Measurements from ENCODE around the gene PRMT5.

The PRMT5 gene

DNA sequence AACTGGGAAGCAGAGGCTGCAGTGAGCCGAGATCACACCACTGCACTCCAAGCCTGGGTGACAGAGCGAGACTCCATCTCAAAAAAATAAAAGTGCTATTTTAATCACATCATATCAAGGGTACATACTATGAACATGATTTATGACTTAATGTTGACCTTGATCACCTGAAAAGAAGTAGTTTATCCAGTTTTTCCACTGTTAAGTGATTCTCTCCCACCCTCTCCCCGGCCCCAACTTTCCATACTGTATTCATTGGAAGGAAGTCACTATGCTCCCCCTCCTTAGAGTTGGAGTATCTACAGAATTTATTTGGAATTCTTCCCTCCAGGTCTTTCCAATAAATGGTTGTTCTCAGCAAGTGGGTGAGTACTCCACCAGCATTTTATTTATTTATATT lies 3.0 kb upstream of the PRMT5 start:
- Histone ChIP-seq H3K9me3 (ENCODE audit: control insufficient read depth, low read length) (no peaks in the 10 kb centered on the region), H3K27me3 (ENCODE audit: control insufficient read depth, insufficient read depth, low read length, poor library complexity, severe bottlenecking) (no peaks in the 10 kb centered on the region), H3K27ac (ENCODE audit: insufficient read depth, low read depth, low read length, poor library complexity, severe bottlenecking) (no peak overlapping the region), H3K4me3 (ENCODE audit: insufficient read depth, low read depth, low read length) (no peak overlapping the region), H3K36me3 (ENCODE audit: control insufficient read depth, insufficient read depth, low read length) (peaks cover 3% of the 10 kb centered on the region), H3K4me1 (ENCODE audit: control insufficient read depth, insufficient read depth, low read length) (peaks cover 4% of the 10 kb centered on the region)
- 90 to 91% methylated on average over 1 to 3 of the region's 3 CpGs for WGBS, 2 experiments

GRCh38 chr14:22929961-22930364 lies 787 bp upstream of the PRMT5 start:
- 14 to 33% methylated on average over 1 to 2 of the region's 2 CpGs for WGBS, 2 experiments
- H3K36me3 ChIP-seq (ENCODE audit: control insufficient read depth, insufficient read depth, low read length), result peaks cover 12% of the 10 kb centered on the region
- no peaks in the 10 kb centered on the region for H3K27me3 ChIP-seq (ENCODE audit: control insufficient read depth, insufficient read depth, low read length, poor library complexity, severe bottlenecking)
- H3K4me3 ChIP-seq (ENCODE audit: insufficient read depth, low read depth, low read length), result peak overlapping the region; percentile 86
- peaks cover 4% of the 10 kb centered on the region for H3K4me1 ChIP-seq (ENCODE audit: control insufficient read depth, insufficient read depth, low read length)
- H3K9me3 ChIP-seq (ENCODE audit: control insufficient read depth, low read length), result no peaks in the 10 kb centered on the region
- H3K27ac ChIP-seq (ENCODE audit: insufficient read depth, low read depth, low read length, poor library complexity, severe bottlenecking), result peak overlapping the region; percentile 75

DNA sequence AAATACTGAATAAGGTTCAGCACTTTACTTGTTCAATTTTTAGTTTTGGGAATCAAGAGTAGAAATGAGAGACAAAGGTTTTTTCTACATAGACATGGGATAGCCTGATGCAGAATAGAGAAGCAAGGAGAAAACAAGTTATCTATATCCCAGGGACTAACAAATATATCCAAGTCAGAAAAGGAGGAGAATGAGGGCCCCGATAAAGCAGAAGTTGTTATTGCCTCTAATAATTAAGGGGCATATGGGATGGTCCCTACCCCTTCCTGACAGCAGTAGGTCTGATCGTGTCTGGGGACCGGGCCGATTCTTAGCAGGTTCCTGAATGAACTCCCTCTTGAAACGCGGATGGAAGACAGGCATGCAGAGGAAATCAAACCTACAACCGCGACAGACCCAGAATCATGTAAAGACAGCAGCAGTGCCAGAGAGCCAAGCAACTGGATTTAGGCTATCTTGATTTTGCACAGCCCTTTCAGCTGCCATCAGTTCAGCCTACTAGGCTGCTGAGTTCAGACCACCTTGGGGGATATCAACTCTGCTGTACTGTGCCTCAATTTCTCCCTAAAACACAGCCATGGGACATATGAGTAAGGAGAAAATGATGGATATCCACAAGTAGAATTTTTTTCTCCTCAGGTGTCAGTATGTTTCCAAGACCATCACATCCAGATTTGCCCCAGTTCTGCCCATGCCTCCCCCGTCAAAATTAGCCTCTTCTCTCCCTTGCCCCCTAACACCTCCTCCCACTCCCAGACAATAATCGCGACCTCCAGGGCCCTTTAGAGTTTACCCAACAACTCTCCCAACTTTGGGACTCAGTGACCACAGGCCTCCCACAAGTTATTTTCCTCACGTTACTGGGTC lies 706 bp downstream of the PRMT5 start:
- Histone ChIP-seq H3K4me3 (ENCODE audit: insufficient read depth, low read depth, low read length) (peak overlapping the region; percentile 86), H3K9me3 (ENCODE audit: control insufficient read depth, low read length) (no peaks in the 10 kb centered on the region), H3K27ac (ENCODE audit: insufficient read depth, low read depth, low read length, poor library complexity, severe bottlenecking) (peak overlapping the region; percentile 72), H3K27me3 (ENCODE audit: control insufficient read depth, insufficient read depth, low read length, poor library complexity, severe bottlenecking) (no peaks in the 10 kb centered on the region), H3K4me1 (ENCODE audit: control insufficient read depth, insufficient read depth, low read length) (peaks cover 4% of the 10 kb centered on the region), H3K36me3 (ENCODE audit: control insufficient read depth, insufficient read depth, low read length) (peaks cover 26% of the 10 kb centered on the region)
- 32 to 35% methylated on average over 12 of the region's 12 CpGs for WGBS, 2 experiments

- WGBS, 2 experiments, result 90 to 93% methylated on average over 4 of the region's 4 CpGs
- peaks cover 42% of the 10 kb centered on the region for H3K36me3 ChIP-seq (ENCODE audit: control insufficient read depth, insufficient read depth, low read length)
- H3K27me3 ChIP-seq (ENCODE audit: control insufficient read depth, insufficient read depth, low read length, poor library complexity, severe bottlenecking), result no peaks in the 10 kb centered on the region
- H3K4me3 ChIP-seq (ENCODE audit: insufficient read depth, low read depth, low read length), result no peak overlapping the region
- H3K4me1 ChIP-seq (ENCODE audit: control insufficient read depth, insufficient read depth, low read length), result peaks cover 4% of the 10 kb centered on the region
- no peaks in the 10 kb centered on the region for H3K9me3 ChIP-seq (ENCODE audit: control insufficient read depth, low read length)
- no peak overlapping the region for H3K27ac ChIP-seq (ENCODE audit: insufficient read depth, low read depth, low read length, poor library complexity, severe bottlenecking)
Measured at GRCh38 chr14:22926316-22926715, 2.9 kb downstream of the PRMT5 start.

- H3K27ac ChIP-seq (ENCODE audit: insufficient read depth, low read depth, low read length, poor library complexity, severe bottlenecking), result no peak overlapping the region
- no peaks in the 10 kb centered on the region for H3K27me3 ChIP-seq (ENCODE audit: control insufficient read depth, insufficient read depth, low read length, poor library complexity, severe bottlenecking)
- no peak overlapping the region for H3K4me3 ChIP-seq (ENCODE audit: insufficient read depth, low read depth, low read length)
- H3K4me1 ChIP-seq (ENCODE audit: control insufficient read depth, insufficient read depth, low read length), result peaks cover 4% of the 10 kb centered on the region
- WGBS, 2 experiments, result 95 to 97% methylated on average over 8 of the region's 8 CpGs
- H3K36me3 ChIP-seq (ENCODE audit: control insufficient read depth, insufficient read depth, low read length), result peaks cover 47% of the 10 kb centered on the region
- no peaks in the 10 kb centered on the region for H3K9me3 ChIP-seq (ENCODE audit: control insufficient read depth, low read length)
Measured at GRCh38 chr14:22925513-22925912, 3.7 kb downstream of the PRMT5 start.

- peaks cover 52% of the 10 kb centered on the region for H3K36me3 ChIP-seq (ENCODE audit: control insufficient read depth, insufficient read depth, low read length)
- H3K9me3 ChIP-seq (ENCODE audit: control insufficient read depth, low read length), result no peaks in the 10 kb centered on the region
- no peak overlapping the region for H3K27ac ChIP-seq (ENCODE audit: insufficient read depth, low read depth, low read length, poor library complexity, severe bottlenecking)
- H3K27me3 ChIP-seq (ENCODE audit: control insufficient read depth, insufficient read depth, low read length, poor library complexity, severe bottlenecking), result no peaks in the 10 kb centered on the region
- H3K4me1 ChIP-seq (ENCODE audit: control insufficient read depth, insufficient read depth, low read length), result no peaks in the 10 kb centered on the region
- no peak overlapping the region for H3K4me3 ChIP-seq (ENCODE audit: insufficient read depth, low read depth, low read length)
- WGBS, 2 experiments, result 94% methylated on average over 5 of the region's 5 CpGs
Measured at GRCh38 chr14:22923746-22924145, 5.4 kb downstream of the PRMT5 start.

- Histone ChIP-seq H3K4me1 (ENCODE audit: control insufficient read depth, insufficient read depth, low read length) (peaks cover 6% of the 10 kb centered on the region), H3K36me3 (ENCODE audit: control insufficient read depth, insufficient read depth, low read length) (peaks cover 50% of the 10 kb centered on the region), H3K27ac (ENCODE audit: insufficient read depth, low read depth, low read length, poor library complexity, severe bottlenecking) (no peak overlapping the region), H3K27me3 (ENCODE audit: control insufficient read depth, insufficient read depth, low read length, poor library complexity, severe bottlenecking) (no peaks in the 10 kb centered on the region), H3K9me3 (ENCODE audit: control insufficient read depth, low read length) (no peaks in the 10 kb centered on the region), H3K4me3 (ENCODE audit: insufficient read depth, low read depth, low read length) (no peak overlapping the region)
- WGBS, 2 experiments, result 94 to 99% methylated on average over 2 of the region's 2 CpGs
Measured at GRCh38 chr14:22922294-22922693, 6.9 kb downstream of the PRMT5 start.

DNA sequence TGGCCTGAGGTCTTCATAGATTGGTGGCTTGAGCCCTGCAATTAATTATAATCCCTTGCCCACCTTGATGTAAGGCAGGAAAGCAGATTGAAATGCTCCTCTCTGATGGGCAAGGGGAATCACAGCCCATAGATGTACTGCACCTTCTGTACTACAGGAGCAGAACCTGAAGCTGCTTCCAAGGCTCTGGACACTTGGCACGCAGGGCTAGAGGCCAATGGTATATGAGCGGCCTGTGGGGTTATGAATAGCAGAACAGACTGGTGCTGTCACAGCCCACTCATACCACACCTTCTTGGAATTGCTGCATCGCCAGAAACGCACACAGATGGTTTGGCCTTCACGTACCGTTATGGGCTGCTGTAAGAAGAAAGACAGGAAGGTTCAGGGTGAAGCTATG lies 8.5 kb downstream of the PRMT5 start:
- Histone ChIP-seq H3K27me3 (ENCODE audit: control insufficient read depth, insufficient read depth, low read length, poor library complexity, severe bottlenecking) (no peaks in the 10 kb centered on the region), H3K4me1 (ENCODE audit: control insufficient read depth, insufficient read depth, low read length) (peaks cover 8% of the 10 kb centered on the region), H3K36me3 (ENCODE audit: control insufficient read depth, insufficient read depth, low read length) (peaks cover 46% of the 10 kb centered on the region), H3K9me3 (ENCODE audit: control insufficient read depth, low read length) (no peaks in the 10 kb centered on the region), H3K4me3 (ENCODE audit: insufficient read depth, low read depth, low read length) (no peak overlapping the region), H3K27ac (ENCODE audit: insufficient read depth, low read depth, low read length, poor library complexity, severe bottlenecking) (no peak overlapping the region)
- WGBS, 2 experiments, result 94 to 100% methylated on average over 6 of the region's 6 CpGs

- Histone ChIP-seq H3K27ac (ENCODE audit: insufficient read depth, low read depth, low read length, poor library complexity, severe bottlenecking) (peak overlapping the region; percentile 61), H3K4me3 (ENCODE audit: insufficient read depth, low read depth, low read length) (peak overlapping the region; percentile 31), H3K9me3 (ENCODE audit: control insufficient read depth, low read length) (no peaks in the 10 kb centered on the region), H3K4me1 (ENCODE audit: control insufficient read depth, insufficient read depth, low read length) (peaks cover 8% of the 10 kb centered on the region), H3K27me3 (ENCODE audit: control insufficient read depth, insufficient read depth, low read length, poor library complexity, severe bottlenecking) (no peaks in the 10 kb centered on the region), H3K36me3 (ENCODE audit: control insufficient read depth, insufficient read depth, low read length) (peaks cover 36% of the 10 kb centered on the region)
- WGBS, 2 experiments, result 22 to 25% methylated on average over 10 of the region's 10 CpGs
Measured at GRCh38 chr14:22919601-22919921, 9.6 kb downstream of the PRMT5 start.

GRCh38 chr14:22918804-22919600 lies 10.2 kb downstream of the PRMT5 start, which contains the start of gene RBM23:
RBM23 (minus strand) TSS chr14:22919149.
- Histone ChIP-seq H3K27ac (ENCODE audit: insufficient read depth, low read depth, low read length, poor library complexity, severe bottlenecking) (peak within 1 kb of the TSS; percentile 98), H3K4me1 (ENCODE audit: control insufficient read depth, insufficient read depth, low read length) (peaks cover 8% of the 10 kb centered on the region), H3K27me3 (ENCODE audit: control insufficient read depth, insufficient read depth, low read length, poor library complexity, severe bottlenecking) (no peaks in the 10 kb centered on the region), H3K9me3 (ENCODE audit: control insufficient read depth, low read length) (no peaks in the 10 kb centered on the region), H3K36me3 (ENCODE audit: control insufficient read depth, insufficient read depth, low read length) (peaks cover 31% of the 10 kb centered on the region), H3K4me3 (ENCODE audit: insufficient read depth, low read depth, low read length) (peak within 1 kb of the TSS; percentile 53)
- 0% methylated on average over 46 of the region's 46 CpGs for WGBS, 2 experiments
